Measurements from ENCODE around the gene EWSR1. TPM values are rescaled to one million over a fixed set of nuclear protein-coding genes. Genes with fewer than 3 reads are reported as not detected.

EWSR1 gene
- total and polyA plus RNA-seq, 2 donors (not counting 1 experiment from before 2014, with no cell fraction given): 281 to 295 TPM

GRCh38 chr22:29270475-29271271, 2.6 kb downstream of the EWSR1 start:
- no peaks in the 10 kb centered on the region for H3K9me3 Mint-ChIP-seq (ENCODE audit: insufficient read depth)
- ATAC-seq (ENCODE audit: low read depth) (no peak), DNase-seq (no peak)
- peak overlapping the region; percentile 66 for H3K27ac Mint-ChIP-seq
- CTCF ChIA-PET: interaction anchor here (1.2 kb wide), 1 partner anchor 25 kb away, joined by 3 read pairs; no protein-coding TSS in a partner anchor
- H3K27me3 Mint-ChIP-seq: no peaks in the 10 kb centered on the region
- WGBS (ENCODE audit: insufficient coverage): 66% methylated on average over 3 of the region's 9 CpGs
- Histone ChIP-seq H2AFZ (ENCODE audit: insufficient read depth, low read depth, low read length, poor library complexity, severe bottlenecking) (no peak overlapping the region), H4K20me1 (ENCODE audit: control insufficient read depth, insufficient read depth, low read length, poor library complexity, severe bottlenecking) (peaks cover 63% of the 10 kb centered on the region), H3K4me3 (ENCODE audit: control extremely low read depth in 1 of 5, extremely low read depth in 1 of 5, insufficient read depth in 1 of 5, low read depth in 2 of 5, low read length in 4 of 5) (peak overlapping the region in 4 of 5 experiments; percentile 72 to 96 (median 87)), H3K9ac (ENCODE audit: low read length) (peak overlapping the region; percentile 96), H3K9me3 (ENCODE audit: control extremely low read depth in 1 of 3, control insufficient read depth in 2 of 3, insufficient read depth in 1 of 3, low read length in 2 of 3) (no peaks in the 10 kb centered on the region), H3K4me1 (ENCODE audit: control insufficient read depth in 2 of 2, insufficient read depth in 2 of 2, low read length in 2 of 2) (peaks cover 42 to 47% of the 10 kb centered on the region in 2 donors), H3K27ac (ENCODE audit: low read length in 2 of 2) (peak overlapping the region in 1 of 2 donors; percentile 45), H3K79me2 (ENCODE audit: control insufficient read depth, insufficient read depth, low read length) (peaks cover 90% of the 10 kb centered on the region), H3K36me3 (replicated peaks in 1 of 2; ENCODE audit: control extremely low read depth in 1 of 2, control insufficient read depth in 1 of 2, extremely low read depth in 1 of 2, insufficient read depth in 2 of 2, low read length in 1 of 2) (peaks cover 2 to 40% of the 10 kb centered on the region in 2 experiments), H3K4me2 (replicated peaks; ENCODE audit: low read depth, low read length, poor library complexity, severe bottlenecking) (peak overlapping the region; percentile 94), H3K27me3 (replicated peaks in 1 of 4; ENCODE audit: control extremely low read depth in 1 of 4, control insufficient read depth in 3 of 4, insufficient read depth in 4 of 4, low read length in 3 of 4) (no peaks in the 10 kb centered on the region)
- TF ChIP-seq CTCF (IDR thresholded peaks at IDR 0.05) (no peak), EZH2 (IDR thresholded peaks at IDR 0.05; ENCODE audit: borderline replicate concordance, insufficient read depth, low read depth, low read length, poor library complexity, severe bottlenecking) (no peak)
- peaks cover 67% of the 10 kb centered on the region for H3K4me1 Mint-ChIP-seq
- H3K4me3 Mint-ChIP-seq: peak overlapping the region; percentile 93
- POLR2A ChIA-PET: no interaction called here
- intact Hi-C loops (cut with micrococcal nuclease): no loop called here

GRCh38 chr22:29272624-29273023, 4.6 kb downstream of the EWSR1 start:
- no peak for TF ChIP-seq EZH2 (IDR thresholded peaks at IDR 0.05; ENCODE audit: borderline replicate concordance, insufficient read depth, low read depth, low read length, poor library complexity, severe bottlenecking)
- TF ChIP-seq CTCF (IDR thresholded peaks at IDR 0.05): no peak
- H3K4me3 Mint-ChIP-seq: no peak overlapping the region
- no peaks in the 10 kb centered on the region for H3K9me3 Mint-ChIP-seq (ENCODE audit: insufficient read depth)
- Histone ChIP-seq H3K79me2 (ENCODE audit: control insufficient read depth, insufficient read depth, low read length) (peaks cover 97% of the 10 kb centered on the region), H2AFZ (ENCODE audit: insufficient read depth, low read depth, low read length, poor library complexity, severe bottlenecking) (no peak overlapping the region), H3K4me3 (ENCODE audit: control extremely low read depth in 1 of 5, extremely low read depth in 1 of 5, insufficient read depth in 1 of 5, low read depth in 2 of 5, low read length in 4 of 5) (no peak overlapping the region), H3K9ac (ENCODE audit: low read length) (no peak overlapping the region), H3K27me3 (replicated peaks in 1 of 4; ENCODE audit: control extremely low read depth in 1 of 4, control insufficient read depth in 3 of 4, insufficient read depth in 4 of 4, low read length in 3 of 4) (no peaks in the 10 kb centered on the region), H3K27ac (ENCODE audit: low read length in 2 of 2) (no peak overlapping the region), H3K4me2 (replicated peaks; ENCODE audit: low read depth, low read length, poor library complexity, severe bottlenecking) (no peak overlapping the region), H4K20me1 (ENCODE audit: control insufficient read depth, insufficient read depth, low read length, poor library complexity, severe bottlenecking) (peaks cover 82% of the 10 kb centered on the region), H3K36me3 (replicated peaks in 1 of 2; ENCODE audit: control extremely low read depth in 1 of 2, control insufficient read depth in 1 of 2, extremely low read depth in 1 of 2, insufficient read depth in 2 of 2, low read length in 1 of 2) (peaks cover 2 to 57% of the 10 kb centered on the region in 2 experiments), H3K4me1 (ENCODE audit: control insufficient read depth in 2 of 2, insufficient read depth in 2 of 2, low read length in 2 of 2) (peaks cover 33 to 34% of the 10 kb centered on the region in 2 donors), H3K9me3 (ENCODE audit: control extremely low read depth in 1 of 3, control insufficient read depth in 2 of 3, insufficient read depth in 1 of 3, low read length in 2 of 3) (no peaks in the 10 kb centered on the region)
- ATAC-seq (ENCODE audit: low read depth) (no peak), DNase-seq (no peak)
- intact Hi-C loops (cut with micrococcal nuclease): no loop called here
- 100% methylated on average over 2 of the region's 2 CpGs for WGBS (ENCODE audit: insufficient coverage)
- POLR2A ChIA-PET: no interaction called here
- H3K27me3 Mint-ChIP-seq: no peaks in the 10 kb centered on the region
- CTCF ChIA-PET: interaction anchor here (1.6 kb wide), 1 partner anchor 27 kb away, joined by 5 read pairs; no protein-coding TSS in a partner anchor
- no peak overlapping the region for H3K27ac Mint-ChIP-seq
- peaks cover 72% of the 10 kb centered on the region for H3K4me1 Mint-ChIP-seq

Measured in B cell (primary cell).